Activated B cell treated with CpG ODN at 0.5 μM for 24 hours (primary cell): ENCODE measurements around the gene BCAS3. TPM values are rescaled to one million over a fixed set of nuclear protein-coding genes. Genes with fewer than 3 reads are reported as not detected.

Experiments
- ATAC-seq: fragments of 200-7000 bp; cut with Tn5 transposase; one replicate; pipeline ENCODE4 v1.10.0; 2021; ENCODE audit warnings: low read depth, mild to moderate bottlenecking, moderate library complexity
- CTCF ChIA-PET: fragments of 350-600 bp; sonication (Branson Sonifier 250); formaldehyde crosslinking; loops from one replicate; lab custom pipeline; 2021; ENCODE audit warnings: antibody characterized with exemption; lab: Charles Lee
- POLR2A ChIA-PET: fragments of 350-600 bp; sonication (Branson Sonifier 250); formaldehyde crosslinking; loops from one replicate; lab custom pipeline; 2021; ENCODE audit warnings: antibody characterized with exemption; lab: Charles Lee
- DNase-seq: peaks from one replicate; pipeline ENCODE4 v3.0.0; 2022
- H3K27ac Mint-ChIP-seq: one replicate; pipeline ENCODE4 v1.8.0; 2020; ENCODE audit warnings: mixed read lengths
- H3K27me3 Mint-ChIP-seq: one replicate; pipeline ENCODE4 v1.8.0; 2021; ENCODE audit warnings: mixed read lengths
- H3K36me3 Mint-ChIP-seq: one replicate; pipeline ENCODE4 v1.8.0; 2021; ENCODE audit warnings: low read depth, mixed read lengths
- H3K4me1 Mint-ChIP-seq: one replicate; pipeline ENCODE4 v1.8.0; 2021; ENCODE audit warnings: mixed read lengths
- H3K4me3 Mint-ChIP-seq: one replicate; pipeline ENCODE4 v1.8.0; 2020; ENCODE audit warnings: mild to moderate bottlenecking, mixed read lengths
- H3K9me3 Mint-ChIP-seq: one replicate; pipeline ENCODE4 v1.8.0; 2020; ENCODE audit warnings: mixed read lengths
- intact Hi-C: fragments of 100-400 bp; cut with micrococcal nuclease; formaldehyde crosslinking; loops from one replicate; pipeline ENCODE4 v1.15.1; 2024
- total RNA-seq: library from RNA; stranded (reverse); gene quantifications from 2 replicates; pipeline ENCODE4 v1.2.3, GENCODE V29; 2022
- TF ChIP-seq, protein P1 (sequence below): fragments of 200-600 bp; IDR thresholded peaks from one replicate; pipeline ENCODE4 v1.8.0; 2022; ENCODE audit warnings: antibody characterized with exemption, mild to moderate bottlenecking

The BCAS3 gene
- total RNA-seq, 1 donor from 2014 or later: 37.5 TPM

- Mint-ChIP-seq H3K9me3 (no peaks in the 10 kb centered on the region), H3K4me1 (no peaks in the 10 kb centered on the region), H3K27me3 (no peaks in the 10 kb centered on the region), H3K27ac (no peak overlapping the region), H3K4me3 (no peak overlapping the region), H3K36me3 (peaks cover 9% of the 10 kb centered on the region)
- DNase-seq (no peak), ATAC-seq (no peak)
- CTCF ChIA-PET: no interaction called here
- TF ChIP-seq, protein P1, sequence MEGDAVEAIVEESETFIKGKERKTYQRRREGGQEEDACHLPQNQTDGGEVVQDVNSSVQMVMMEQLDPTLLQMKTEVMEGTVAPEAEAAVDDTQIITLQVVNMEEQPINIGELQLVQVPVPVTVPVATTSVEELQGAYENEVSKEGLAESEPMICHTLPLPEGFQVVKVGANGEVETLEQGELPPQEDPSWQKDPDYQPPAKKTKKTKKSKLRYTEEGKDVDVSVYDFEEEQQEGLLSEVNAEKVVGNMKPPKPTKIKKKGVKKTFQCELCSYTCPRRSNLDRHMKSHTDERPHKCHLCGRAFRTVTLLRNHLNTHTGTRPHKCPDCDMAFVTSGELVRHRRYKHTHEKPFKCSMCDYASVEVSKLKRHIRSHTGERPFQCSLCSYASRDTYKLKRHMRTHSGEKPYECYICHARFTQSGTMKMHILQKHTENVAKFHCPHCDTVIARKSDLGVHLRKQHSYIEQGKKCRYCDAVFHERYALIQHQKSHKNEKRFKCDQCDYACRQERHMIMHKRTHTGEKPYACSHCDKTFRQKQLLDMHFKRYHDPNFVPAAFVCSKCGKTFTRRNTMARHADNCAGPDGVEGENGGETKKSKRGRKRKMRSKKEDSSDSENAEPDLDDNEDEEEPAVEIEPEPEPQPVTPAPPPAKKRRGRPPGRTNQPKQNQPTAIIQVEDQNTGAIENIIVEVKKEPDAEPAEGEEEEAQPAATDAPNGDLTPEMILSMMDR: no peak
- intact Hi-C loops: no loop called here
- POLR2A ChIA-PET: no interaction called here
Observed at GRCh38 chr17:60944751-60945150, 267.1 kb downstream of the BCAS3 start.

GRCh38 chr17:60947100-60947499, 269.4 kb downstream of the BCAS3 start:
- TF ChIP-seq, protein P1: no peak
- Mint-ChIP-seq H3K36me3 (peaks cover 9% of the 10 kb centered on the region), H3K9me3 (no peaks in the 10 kb centered on the region), H3K27me3 (no peaks in the 10 kb centered on the region), H3K4me1 (no peaks in the 10 kb centered on the region), H3K27ac (no peak overlapping the region), H3K4me3 (no peak overlapping the region)
- ChIA-PET POLR2A (no interaction called here), CTCF (no interaction called here)
- ATAC-seq (no peak), DNase-seq (no peak)
- intact Hi-C loops: no loop called here

DNA sequence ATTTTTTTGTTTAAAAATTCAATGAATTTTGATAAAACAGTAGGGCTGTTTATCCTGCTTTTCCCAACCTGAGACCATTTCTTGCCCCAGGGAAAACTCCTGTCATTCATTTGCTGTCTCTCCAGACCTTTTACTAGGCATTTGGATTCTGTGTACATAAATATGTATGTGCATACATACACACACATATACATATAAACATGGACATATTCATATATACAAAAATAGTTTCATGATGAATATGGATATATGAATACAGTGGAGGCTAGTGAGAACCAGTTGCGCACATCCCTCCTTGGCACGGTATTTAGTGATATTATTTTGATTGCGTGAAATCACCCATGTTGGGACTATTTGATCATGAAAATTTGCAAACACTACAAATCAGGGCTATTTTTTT, 269.9 kb downstream of the BCAS3 start:
- ATAC-seq (no peak), DNase-seq (no peak)
- POLR2A ChIA-PET: no interaction called here
- TF ChIP-seq, protein P1: no peak
- no peaks in the 10 kb centered on the region for H3K4me1 Mint-ChIP-seq
- no peak overlapping the region for H3K4me3 Mint-ChIP-seq
- intact Hi-C loops: no loop called here
- no peaks in the 10 kb centered on the region for H3K27me3 Mint-ChIP-seq
- H3K27ac Mint-ChIP-seq: no peak overlapping the region
- CTCF ChIA-PET: no interaction called here
- H3K9me3 Mint-ChIP-seq: no peaks in the 10 kb centered on the region
- peaks cover 9% of the 10 kb centered on the region for H3K36me3 Mint-ChIP-seq

DNA sequence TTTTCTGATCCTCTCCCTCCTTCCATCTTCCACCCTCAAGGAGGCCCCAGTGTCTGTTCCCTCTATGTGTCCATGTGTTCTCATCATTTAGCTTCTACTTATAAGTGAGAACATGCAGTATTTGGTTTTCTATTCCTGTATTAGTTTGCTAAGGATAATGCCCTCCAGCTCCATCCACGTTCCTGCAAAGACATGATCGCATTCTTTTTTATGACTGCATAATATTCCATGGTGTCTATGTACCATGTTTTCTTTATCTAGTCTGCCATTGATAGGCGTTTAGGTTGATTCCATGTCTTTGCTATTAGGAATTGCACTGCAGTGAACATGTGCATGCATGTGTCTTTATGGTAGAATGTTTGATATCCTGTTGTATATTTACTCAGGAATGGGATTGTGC, 275.1 kb downstream of the BCAS3 start:
- Mint-ChIP-seq H3K4me1 (no peaks in the 10 kb centered on the region), H3K4me3 (no peak overlapping the region), H3K36me3 (peaks cover 14% of the 10 kb centered on the region), H3K9me3 (peaks cover 9% of the 10 kb centered on the region), H3K27ac (no peak overlapping the region), H3K27me3 (no peaks in the 10 kb centered on the region)
- intact Hi-C loops: no loop called here
- ATAC-seq (no peak), DNase-seq (no peak)
- CTCF ChIA-PET: no interaction called here
- POLR2A ChIA-PET: no interaction called here
- TF ChIP-seq, protein P1: no peak

DNA sequence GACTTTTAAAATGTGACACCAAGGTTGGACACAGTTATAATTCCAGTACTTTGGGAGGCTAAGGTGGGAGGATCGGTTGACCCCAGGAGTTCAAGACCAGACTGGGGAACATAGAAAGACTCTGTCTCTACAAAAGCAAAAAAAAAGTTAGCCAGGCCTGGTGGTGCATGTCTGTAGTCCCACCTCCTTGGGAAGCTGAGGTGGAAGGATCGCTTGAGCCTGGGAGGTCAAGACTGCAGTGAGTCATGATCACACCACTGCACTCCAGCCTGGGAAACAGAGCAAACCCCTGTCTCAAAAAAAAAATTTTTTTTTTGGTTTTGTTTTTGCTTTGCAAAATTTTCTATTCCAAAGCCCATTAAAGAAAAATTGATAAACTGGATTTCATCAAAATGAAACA, 281.4 kb downstream of the BCAS3 start:
- Mint-ChIP-seq H3K27ac (no peak overlapping the region), H3K36me3 (peaks cover 14% of the 10 kb centered on the region), H3K4me1 (no peaks in the 10 kb centered on the region), H3K4me3 (no peak overlapping the region), H3K9me3 (peaks cover 11% of the 10 kb centered on the region), H3K27me3 (no peaks in the 10 kb centered on the region)
- CTCF ChIA-PET: no interaction called here
- DNase-seq (no peak), ATAC-seq (no peak)
- TF ChIP-seq, protein P1: no peak
- intact Hi-C loops: no loop called here
- POLR2A ChIA-PET: no interaction called here
